B cell (primary cell): ENCODE results near the gene BMP3. TPM values are rescaled to one million over a fixed set of nuclear protein-coding genes. Genes with fewer than 3 reads are reported as not detected.

Experiments
- ATAC-seq: fragments of 200-7000 bp; cut with Tn5 transposase; one replicate; pipeline ENCODE4 v1.10.0; 2021; ENCODE audit warnings: low read depth, mild to moderate bottlenecking, moderate number of reproducible peaks, moderate library complexity
- CTCF ChIA-PET: fragments of 350-600 bp; sonication (Branson Sonifier 250); formaldehyde crosslinking; loops from one replicate; lab custom pipeline; 2021; ENCODE audit warnings: antibody characterized with exemption, inconsistent platforms; lab: Charles Lee
- POLR2A ChIA-PET: fragments of 350-600 bp; sonication (Branson Sonifier 250); formaldehyde crosslinking; loops from one replicate; lab custom pipeline; 2021; ENCODE audit warnings: antibody characterized with exemption; lab: Charles Lee
- DNase-seq: peaks from one replicate; pipeline ENCODE4 v3.0.0; 2013
- H2AFZ ChIP-seq: 2 replicates; pipeline ENCODE4 v1.6.1; 2012; ENCODE audit warnings: mild to moderate bottlenecking, low read depth, low read length; ENCODE audit not compliant: insufficient read depth, poor library complexity, severe bottlenecking
- H3K27ac ChIP-seq, 2 donors: 1 replicate in 1 of 2; 2 replicates in 1 of 2; pipeline ENCODE4 v1.5.1; 2012 to 2013; ENCODE audit warnings: low read length in 2 of 2, mild to moderate bottlenecking in 2 of 2, moderate library complexity in 1 of 2
- H3K27me3 ChIP-seq, 4 experiments: fragments of 200-600 bp in 1 of 4; sonication (generic) in 1 of 4; replicated peaks in 1 of 4; 1 replicate in 2 of 4; 2 replicates in 2 of 4; pipeline versions ENCODE4 v1.6.1 to v1.7.0; 2013 to 2016; ENCODE audit warnings: low read length in 3 of 4, mild to moderate bottlenecking in 2 of 4, mixed read lengths in 1 of 4, moderate library complexity in 1 of 4; ENCODE audit not compliant: insufficient read depth in 4 of 4, control insufficient read depth in 3 of 4; ENCODE audit errors: control extremely low read depth in 1 of 4
- H3K36me3 ChIP-seq, 2 experiments: replicated peaks in 1 of 2; 1 replicate in 1 of 2; 2 replicates in 1 of 2; pipeline versions ENCODE4 v1.6.1 to v1.7.1; 2013; ENCODE audit warnings: low read length in 1 of 2; ENCODE audit not compliant: insufficient read depth in 2 of 2, control insufficient read depth in 1 of 2; ENCODE audit errors: control extremely low read depth in 1 of 2, extremely low read depth in 1 of 2
- H3K4me1 ChIP-seq, 2 donors: fragments of 200-600 bp in 1 of 2; sonication (generic) in 1 of 2; 1 replicate in 1 of 2; 2 replicates in 1 of 2; pipeline versions ENCODE4 v1.5.1 to v1.6.1; 2013 to 2017; ENCODE audit warnings: low read length in 2 of 2; ENCODE audit not compliant: control insufficient read depth in 2 of 2, insufficient read depth in 2 of 2
- H3K4me2 ChIP-seq: replicated peaks from 2 replicates; pipeline ENCODE3; 2012; ENCODE audit warnings: mild to moderate bottlenecking, low read depth, low read length; ENCODE audit not compliant: poor library complexity, severe bottlenecking
- H3K4me3 ChIP-seq, 5 experiments: fragments of 200-600 bp in 1 of 5; sonication (generic) in 1 of 5; 1 replicate in 3 of 5; 2 replicates in 2 of 5; pipeline versions ENCODE4 v1.5.1 to v1.7.0; 2011 to 2016; ENCODE audit warnings: low read length in 4 of 5, mild to moderate bottlenecking in 4 of 5, low read depth in 2 of 5, control low read depth in 1 of 5, moderate library complexity in 1 of 5; ENCODE audit not compliant: insufficient read depth in 1 of 5; ENCODE audit errors: control extremely low read depth in 1 of 5, extremely low read depth in 1 of 5
- H3K79me2 ChIP-seq: fragments of 200-600 bp; sonication (generic); one replicate; pipeline ENCODE4 v1.6.0; 2016; ENCODE audit warnings: low read length; ENCODE audit not compliant: control insufficient read depth, insufficient read depth
- H3K9ac ChIP-seq: fragments of 200-600 bp; sonication (generic); 2 replicates; pipeline ENCODE4 v1.6.1; 2017; ENCODE audit warnings: mild to moderate bottlenecking, low read length, moderate library complexity
- H3K9me3 ChIP-seq, 3 donors: one replicate each; pipeline versions ENCODE4 v1.6.1 to v1.7.1; 2013; ENCODE audit warnings: low read length in 2 of 3; ENCODE audit not compliant: control insufficient read depth in 2 of 3, insufficient read depth in 1 of 3; ENCODE audit errors: control extremely low read depth in 1 of 3
- H4K20me1 ChIP-seq: 2 replicates; pipeline ENCODE4 v1.6.0; 2012; ENCODE audit warnings: mild to moderate bottlenecking, low read length; ENCODE audit not compliant: insufficient read depth, control insufficient read depth, poor library complexity, severe bottlenecking
- H3K27ac Mint-ChIP-seq: one replicate; pipeline ENCODE4 v1.8.0; 2021; ENCODE audit warnings: mixed read lengths
- H3K27me3 Mint-ChIP-seq: one replicate; pipeline ENCODE4 v1.8.0; 2021; ENCODE audit warnings: mixed read lengths
- H3K4me1 Mint-ChIP-seq: one replicate; pipeline ENCODE4 v1.8.0; 2021; ENCODE audit warnings: mixed read lengths
- H3K4me3 Mint-ChIP-seq: one replicate; pipeline ENCODE4 v1.8.0; 2021; ENCODE audit warnings: mixed read lengths
- H3K9me3 Mint-ChIP-seq: one replicate; pipeline ENCODE4 v1.8.0; 2022; ENCODE audit warnings: mixed read lengths; ENCODE audit not compliant: insufficient read depth
- CTCF ChIP-seq: fragments of 200-600 bp; IDR thresholded peaks from one replicate; pipeline ENCODE4 v1.8.0; 2022; ENCODE audit warnings: antibody characterized with exemption, mild to moderate bottlenecking
- EZH2 ChIP-seq: IDR thresholded peaks from 2 replicates; pipeline ENCODE4 v1.6.1; 2012; ENCODE audit warnings: borderline replicate concordance, low read depth, mild to moderate bottlenecking, moderate library complexity, low read length; ENCODE audit not compliant: insufficient read depth, poor library complexity, severe bottlenecking
- WGBS: methylation state at CpG from one replicate; pipeline ENCODE4 v1.1.5; 2013; ENCODE audit warnings: missing lambda C conversion rate; ENCODE audit not compliant: insufficient coverage; 5-methylcytosine and 5-hydroxymethylcytosine counted together
- intact Hi-C: fragments of 100-400 bp; cut with micrococcal nuclease; formaldehyde crosslinking; loops from one replicate; pipeline ENCODE4 v1.10.0; 2022
- polyA plus RNA-seq: library from polyadenylated mRNA; depleted of rRNA; stranded (reverse); fragments of >200 nt; gene quantifications from 2 replicates; pipeline ENCODE4 v1.2.3, GENCODE V29; 2012
- total RNA-seq, 2 donors: library from RNA; stranded (reverse); fragments of 120-200 nt in 1 of 2; gene quantifications; 1 replicate in 1 of 2; 2 replicates in 1 of 2; pipeline versions ENCODE4 v1.2.3 to v1.2.4, GENCODE V29; 2013 to 2022

The BMP3 gene
- total and polyA plus RNA-seq, 2 donors (not counting 1 experiment from before 2014, with no cell fraction given) = 0.49 to 0.57 TPM

DNA sequence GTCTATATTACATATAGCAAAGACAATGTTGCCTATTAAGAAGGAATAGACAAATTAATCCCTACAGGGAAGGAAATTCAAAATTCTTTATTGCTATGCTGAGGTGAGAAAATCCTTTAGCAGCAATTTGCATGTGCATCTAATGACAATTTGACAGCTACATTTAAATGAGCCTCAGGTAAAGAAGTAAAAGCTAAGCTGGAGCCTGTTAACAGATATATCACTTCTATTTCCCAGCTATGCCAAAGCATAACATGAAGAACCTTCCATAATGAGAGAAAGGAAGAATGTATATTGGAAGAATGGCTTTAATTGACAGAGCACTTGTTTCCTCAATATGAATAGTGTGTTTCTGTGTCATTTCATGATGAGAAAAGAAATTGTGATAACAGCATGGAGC is 71.6 kb downstream of the BMP3 start:
- H3K4me2 ChIP-seq = no peak overlapping the region
- ATAC-seq (no peak), DNase-seq (no peak)
- Mint-ChIP-seq H3K27ac (no peak overlapping the region), H3K4me3 (no peak overlapping the region), H3K4me1 (peaks cover 8% of the 10 kb centered on the region), H3K9me3 (no peaks in the 10 kb centered on the region), H3K27me3 (no peaks in the 10 kb centered on the region)
- CTCF ChIA-PET = no interaction called here
- no peak overlapping the region for H3K4me3 ChIP-seq
- peaks cover 0 to 8% of the 10 kb centered on the region in 2 donors for H3K4me1 ChIP-seq
- TF ChIP-seq EZH2 = no peak
- no peak for TF ChIP-seq CTCF
- no peaks in the 10 kb centered on the region for H3K27me3 ChIP-seq
- no peak overlapping the region for H3K27ac ChIP-seq
- no peaks in the 10 kb centered on the region for H3K36me3 ChIP-seq
- POLR2A ChIA-PET = no interaction called here
- H2AFZ ChIP-seq = no peak overlapping the region
- no peaks in the 10 kb centered on the region for H3K9me3 ChIP-seq
- H3K9ac ChIP-seq = no peak overlapping the region
- intact Hi-C loops = no loop called here
- no peaks in the 10 kb centered on the region for H4K20me1 ChIP-seq
- no peaks in the 10 kb centered on the region for H3K79me2 ChIP-seq

- Histone ChIP-seq H3K4me2 (no peak overlapping the region), H3K4me1 (peaks cover 0 to 8% of the 10 kb centered on the region in 2 donors), H3K4me3 (no peak overlapping the region), H2AFZ (peak overlapping the region; percentile 41), H3K36me3 (no peaks in the 10 kb centered on the region), H3K27me3 (no peaks in the 10 kb centered on the region), H3K27ac (no peak overlapping the region), H3K9ac (no peak overlapping the region), H4K20me1 (no peaks in the 10 kb centered on the region), H3K79me2 (no peaks in the 10 kb centered on the region), H3K9me3 (no peaks in the 10 kb centered on the region)
- WGBS = 55% methylated on average over 3 of the region's 4 CpGs
- ATAC-seq (peak; percentile 33), DNase-seq (no peak)
- Mint-ChIP-seq H3K4me1 (peaks cover 8% of the 10 kb centered on the region), H3K4me3 (no peak overlapping the region), H3K27ac (no peak overlapping the region), H3K9me3 (no peaks in the 10 kb centered on the region), H3K27me3 (no peaks in the 10 kb centered on the region)
- CTCF ChIA-PET = no interaction called here
- intact Hi-C loops = no loop called here
- TF ChIP-seq CTCF = no peak
- TF ChIP-seq EZH2 = no peak
- POLR2A ChIA-PET = no interaction called here
These were observed 75.6 kb downstream of the BMP3 start for GRCh38 chr4:81106150-81106549.

Other genes starting within 250 kb of the BMP3 start
- 0.83 and 0.86 TPM in 2 replicates for gene PRKG2, start 184.5 kb downstream of the BMP3 start, total RNA-seq
- 0.06 and 0.61 TPM in 2 replicates for gene PRKG2, start 184.5 kb downstream of the BMP3 start, polyA plus RNA-seq